ENCODE measurements around the gene CHD1L.
A peak's percentile ranks its signal among the peaks of the same experiment; 100 is the strongest.
"Not testable (repeated sequence)": the region's sequence is repeated elsewhere in the genome, so short reads cannot be mapped to it uniquely, and the experiment has no call there.

CHD1L gene
- total RNA-seq = 2.6 to 4.8 (median 3.5) reads per million in 3 experiments

DNA sequence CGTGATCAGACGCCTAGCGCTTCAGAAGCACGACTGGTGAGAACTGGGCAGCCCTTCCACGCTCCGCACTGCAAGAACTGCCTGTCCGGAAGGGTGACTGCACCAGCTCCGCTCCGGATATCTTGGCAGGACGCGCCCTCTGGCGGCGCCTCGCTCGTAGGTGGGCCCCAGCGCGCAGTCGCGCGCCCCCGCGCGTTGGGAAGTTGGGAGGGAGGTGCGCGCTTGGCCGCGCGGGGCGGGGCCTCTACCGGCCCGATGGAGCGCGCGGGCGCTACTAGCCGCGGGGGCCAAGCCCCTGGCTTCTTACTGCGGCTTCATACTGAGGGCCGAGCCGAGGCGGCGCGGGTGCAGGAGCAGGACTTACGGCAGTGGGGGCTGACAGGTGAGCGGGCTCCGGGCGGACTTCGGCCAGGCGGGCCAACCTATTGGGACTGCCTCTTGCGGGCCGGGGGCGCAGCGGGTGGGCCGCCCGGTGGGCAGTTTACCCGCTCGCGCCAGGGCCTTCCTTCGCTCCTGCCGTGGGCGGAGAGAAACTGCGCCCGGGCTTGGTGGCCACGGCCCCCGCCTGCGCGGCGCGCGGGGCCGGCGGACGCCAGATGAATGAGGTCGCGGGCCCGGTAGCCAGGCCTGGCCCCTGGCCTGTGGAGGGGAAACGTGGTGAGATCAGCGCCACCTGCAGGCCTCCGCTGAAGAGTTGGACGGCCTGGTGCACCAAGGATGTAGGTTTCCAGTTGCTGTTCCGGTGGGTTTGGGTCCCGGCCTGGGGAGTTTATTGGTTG is at the start of gene CHD1L:
CHD1L (plus strand) TSS at position 236 of the 779 bp plus-strand sequence; CDS start at position 256, 20 bp downstream.
- peak; percentile 89 for DNase-seq

DNA sequence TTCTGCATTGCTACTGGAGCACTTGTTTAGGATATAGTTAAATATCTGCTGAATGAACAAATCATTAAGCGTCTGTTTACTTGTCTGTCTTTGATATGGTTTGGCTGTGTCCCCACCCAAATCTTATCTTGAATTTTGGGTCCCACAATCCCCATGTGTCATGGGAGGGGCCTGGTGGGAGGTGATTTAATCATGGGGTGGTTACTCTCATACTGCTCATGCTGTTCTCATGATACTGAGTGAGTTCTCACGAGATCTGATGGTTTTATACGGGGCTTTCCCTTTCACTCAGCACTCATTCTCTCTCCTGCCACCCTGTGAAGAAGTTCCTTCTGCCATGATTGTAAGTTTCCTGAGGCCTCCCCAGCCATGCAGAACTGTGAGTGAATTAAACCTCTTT is 45.2 kb upstream of the CHD1L start:
- not testable (repeated sequence) for DNase-seq

DNA sequence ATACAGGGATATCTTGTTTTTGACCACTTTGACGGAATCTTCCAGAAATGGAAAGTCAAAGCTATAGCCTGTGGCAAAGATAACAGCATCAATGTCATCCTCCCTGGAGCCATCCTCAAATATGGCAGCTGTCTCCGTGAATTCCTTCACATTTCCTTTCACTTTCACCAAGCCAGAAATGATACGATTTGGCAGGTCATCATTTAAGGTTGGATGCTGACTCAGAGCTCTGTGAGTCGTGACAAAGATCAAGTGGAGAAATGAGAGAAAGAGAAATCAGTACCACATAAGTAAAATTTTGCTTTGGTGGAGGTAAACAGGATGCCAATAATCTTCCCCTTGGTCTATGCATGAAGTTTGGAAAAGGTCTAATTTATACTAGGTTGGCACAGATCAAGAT is 41.2 kb upstream of the CHD1L start:
- no peak for DNase-seq

DNA sequence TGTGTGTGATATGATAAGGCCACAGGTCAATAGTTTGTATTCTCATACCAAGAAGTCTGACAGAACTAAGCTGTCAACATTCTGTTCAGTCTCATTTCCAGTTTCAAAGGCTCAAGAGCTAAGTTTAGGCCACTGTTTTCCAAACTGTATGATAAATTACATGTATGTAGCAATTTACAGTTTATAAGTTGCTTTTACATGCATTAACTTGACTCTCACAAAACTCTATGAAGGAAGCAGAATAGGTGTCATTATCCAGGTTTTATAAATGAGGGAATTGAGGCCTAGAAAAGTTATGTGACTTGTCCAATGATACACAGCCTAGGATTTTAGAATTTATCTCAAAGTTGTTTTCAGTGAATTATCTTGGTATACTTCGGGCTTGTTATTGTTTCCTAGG is 40.7 kb upstream of the CHD1L start:
- DNase-seq = no peak

DNA sequence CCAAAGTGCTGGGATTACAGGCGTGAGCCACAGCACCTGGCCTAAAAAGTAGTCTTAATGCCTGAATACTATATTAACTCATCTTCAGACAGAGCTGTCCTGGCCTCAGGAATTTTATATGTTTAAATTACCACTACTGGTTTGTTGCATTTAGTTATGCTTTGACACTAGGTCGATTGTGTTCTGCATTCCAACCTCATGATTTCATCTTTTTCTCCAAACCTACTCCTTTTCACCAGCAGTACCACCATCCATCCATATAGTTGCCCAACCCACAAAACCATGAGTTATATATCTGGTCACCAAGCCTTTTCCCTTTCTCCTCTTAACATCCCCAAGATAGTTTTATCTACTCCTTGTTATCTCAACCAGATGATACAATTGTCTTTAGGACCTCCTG is 39.9 kb upstream of the CHD1L start:
- DNase-seq = no peak

DNA sequence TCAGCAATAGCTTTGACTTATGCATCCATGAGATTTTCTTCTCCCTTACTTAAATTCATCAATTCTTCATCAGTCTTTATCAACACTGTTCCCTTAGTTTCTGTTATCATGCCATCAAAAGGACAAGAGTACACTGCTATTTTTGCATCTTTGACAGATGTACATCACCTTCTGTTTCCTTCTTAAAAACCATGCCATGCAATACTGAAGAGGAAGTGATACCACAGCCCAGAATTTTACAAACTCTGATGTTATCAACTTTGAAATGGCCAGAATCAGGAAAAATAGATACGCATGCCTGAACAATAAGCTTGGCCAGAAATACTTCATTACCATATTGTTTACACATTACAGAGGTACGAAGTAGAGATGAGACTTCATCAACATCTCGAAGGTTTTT is 38.4 kb upstream of the CHD1L start:
- DNase-seq = no peak

DNA sequence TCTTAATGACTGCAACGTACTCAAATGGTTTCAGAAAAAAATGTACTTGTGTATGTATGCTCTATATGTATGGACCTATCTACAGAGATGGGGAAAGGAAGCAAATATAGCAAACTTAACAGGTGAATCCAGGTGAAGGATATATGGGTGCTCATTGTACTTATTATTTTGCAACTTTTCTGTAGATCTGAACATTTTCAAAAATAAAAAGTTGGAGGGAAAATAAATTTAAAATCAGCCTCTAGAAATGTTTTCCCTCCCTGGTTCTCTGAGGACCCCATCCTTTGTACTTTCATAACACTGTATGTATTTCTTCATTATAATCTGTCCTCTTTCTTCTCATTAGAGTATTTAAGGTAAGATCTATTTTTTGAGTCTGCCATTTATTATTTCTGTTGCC is 35.3 kb upstream of the CHD1L start:
- no peak for DNase-seq

DNA sequence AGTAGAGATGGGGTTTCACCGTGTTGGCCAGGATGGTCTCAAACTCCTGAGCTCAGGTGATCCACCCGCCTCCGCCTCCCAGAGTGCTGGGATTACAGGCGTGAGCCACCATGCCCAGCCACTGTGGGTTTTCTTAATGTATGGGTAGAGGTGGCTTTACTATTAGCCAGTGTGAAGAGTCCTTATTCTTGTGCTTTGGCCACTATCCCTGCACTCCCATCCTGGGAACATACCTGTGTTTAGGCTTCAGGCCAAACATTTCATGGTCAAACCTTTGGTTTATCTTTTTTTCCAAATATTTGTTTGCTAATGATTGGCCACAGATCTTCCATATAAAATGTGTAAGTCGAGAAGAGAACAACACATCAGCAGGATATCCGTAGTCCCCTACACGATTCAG is 33.9 kb upstream of the CHD1L start:
- no peak for DNase-seq

DNA sequence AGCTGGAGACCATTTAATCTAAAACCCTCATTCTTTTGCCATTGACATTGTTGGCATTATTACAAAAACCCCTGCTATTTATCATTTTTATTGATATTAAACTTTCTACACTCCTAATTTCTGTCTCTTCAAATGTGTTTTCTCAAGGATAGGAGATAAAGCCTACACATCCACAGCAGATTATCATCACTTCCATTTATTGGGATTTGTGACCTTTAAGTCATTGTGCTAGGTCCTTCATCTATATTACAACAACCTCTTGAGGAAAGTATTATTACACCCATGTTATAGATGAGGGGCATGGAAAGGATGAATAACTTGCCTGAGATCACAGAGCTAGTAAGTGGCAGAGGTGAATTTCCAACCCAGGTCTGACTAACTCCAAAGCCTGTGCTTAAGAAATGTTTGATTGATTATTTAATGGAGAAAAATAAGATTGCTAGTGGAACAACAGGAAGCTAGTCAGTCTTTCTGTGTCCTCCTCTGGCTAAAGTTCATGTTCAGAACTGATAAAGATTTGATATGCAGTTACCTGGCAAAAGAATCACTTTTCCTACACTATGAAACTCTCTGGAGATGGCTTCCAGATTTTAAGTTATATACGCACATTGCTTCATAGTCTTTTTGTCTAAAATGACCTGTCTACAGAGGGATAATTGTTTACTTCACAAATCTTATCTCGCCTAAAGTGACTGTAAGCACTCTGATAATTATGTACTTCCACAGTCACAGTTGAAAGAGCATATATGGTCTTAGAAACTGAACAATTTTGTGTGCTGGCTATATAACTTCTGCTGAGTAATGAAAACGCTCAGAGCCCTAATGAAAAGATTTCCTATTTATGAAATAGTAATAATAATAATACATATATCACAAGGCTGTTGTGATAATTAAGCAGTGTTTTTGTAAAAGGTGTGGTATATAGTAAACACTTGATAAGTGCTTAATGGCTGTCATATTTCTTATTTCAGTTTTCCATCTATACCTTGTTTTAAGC is 32.4 kb upstream of the CHD1L start:
- no peak for DNase-seq

DNA sequence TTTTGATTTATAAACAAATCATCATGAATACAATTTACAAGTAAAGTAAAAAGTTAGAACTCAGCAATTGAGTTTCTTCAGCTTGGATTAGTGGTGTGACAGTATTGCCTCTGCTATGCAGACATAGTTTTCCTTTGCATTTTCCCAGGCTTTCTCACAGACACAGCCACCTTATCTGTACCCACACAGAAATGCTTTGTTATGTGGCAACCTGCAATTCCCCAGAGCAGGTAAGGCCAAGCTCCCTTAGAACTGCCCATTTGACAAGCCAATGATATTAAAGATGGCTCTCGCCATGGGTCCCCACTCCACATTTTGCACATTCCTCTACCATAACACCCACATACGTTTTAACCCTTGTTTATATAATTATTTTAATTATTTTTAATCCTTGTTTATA is 31.5 kb upstream of the CHD1L start:
- DNase-seq = no peak

DNA sequence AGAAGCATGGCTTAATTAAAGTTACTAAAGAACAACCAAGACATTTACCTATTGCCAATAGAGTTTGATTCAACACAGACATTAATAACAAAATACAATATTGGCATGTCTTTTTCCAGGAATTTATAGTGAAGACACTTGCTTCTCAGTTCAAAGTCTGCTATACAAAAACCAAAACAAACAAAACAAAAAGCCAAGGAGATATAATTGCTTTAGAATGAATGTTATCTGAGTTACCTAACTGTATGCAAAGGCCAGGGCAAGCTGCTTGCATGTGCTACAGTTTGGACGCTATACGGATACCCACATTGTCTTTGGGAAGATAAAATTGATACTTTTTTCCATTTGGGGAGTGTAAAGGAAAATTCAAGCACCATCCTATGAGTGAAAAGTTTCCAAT is 30.9 kb upstream of the CHD1L start:
- no peak for DNase-seq

DNA sequence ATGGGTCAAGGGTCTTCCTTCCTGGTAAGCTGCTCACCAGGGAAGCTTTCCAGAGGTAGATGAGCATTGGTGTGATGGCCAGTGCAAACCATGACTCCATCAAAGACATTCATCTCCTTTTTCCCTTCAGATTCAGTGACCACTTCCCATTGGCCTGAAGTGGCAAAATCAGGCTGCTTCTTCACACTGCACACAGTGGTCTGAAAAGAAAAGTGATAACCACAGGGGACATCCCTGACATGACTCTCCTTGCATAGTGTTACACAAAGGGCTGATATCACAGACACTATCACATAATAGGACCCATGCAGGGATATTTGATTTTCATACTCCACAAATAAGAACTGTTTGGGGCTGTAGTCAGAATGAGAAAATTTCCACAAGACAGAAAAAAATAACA is 29.2 kb upstream of the CHD1L start:
- no peak for DNase-seq

DNA sequence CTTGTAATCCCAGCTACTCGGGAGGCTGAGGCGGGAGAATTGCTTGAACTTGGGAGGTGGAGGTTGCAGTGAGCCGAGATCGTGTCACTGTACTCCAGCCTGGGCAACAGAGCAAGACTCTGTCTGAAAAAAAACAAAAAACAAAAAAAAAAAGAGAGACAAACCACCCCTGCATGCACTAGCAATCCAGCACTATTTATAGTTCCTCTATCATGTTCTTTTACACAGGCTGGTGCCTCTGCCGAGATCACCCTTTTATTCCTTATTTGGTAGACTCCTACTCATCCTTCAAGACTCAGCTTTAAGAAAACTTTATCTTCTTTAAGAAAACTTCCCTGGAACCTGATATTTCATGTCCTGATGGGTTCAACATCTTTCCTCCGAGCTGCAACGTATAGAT is 28.2 kb upstream of the CHD1L start:
- DNase-seq = no peak

DNA sequence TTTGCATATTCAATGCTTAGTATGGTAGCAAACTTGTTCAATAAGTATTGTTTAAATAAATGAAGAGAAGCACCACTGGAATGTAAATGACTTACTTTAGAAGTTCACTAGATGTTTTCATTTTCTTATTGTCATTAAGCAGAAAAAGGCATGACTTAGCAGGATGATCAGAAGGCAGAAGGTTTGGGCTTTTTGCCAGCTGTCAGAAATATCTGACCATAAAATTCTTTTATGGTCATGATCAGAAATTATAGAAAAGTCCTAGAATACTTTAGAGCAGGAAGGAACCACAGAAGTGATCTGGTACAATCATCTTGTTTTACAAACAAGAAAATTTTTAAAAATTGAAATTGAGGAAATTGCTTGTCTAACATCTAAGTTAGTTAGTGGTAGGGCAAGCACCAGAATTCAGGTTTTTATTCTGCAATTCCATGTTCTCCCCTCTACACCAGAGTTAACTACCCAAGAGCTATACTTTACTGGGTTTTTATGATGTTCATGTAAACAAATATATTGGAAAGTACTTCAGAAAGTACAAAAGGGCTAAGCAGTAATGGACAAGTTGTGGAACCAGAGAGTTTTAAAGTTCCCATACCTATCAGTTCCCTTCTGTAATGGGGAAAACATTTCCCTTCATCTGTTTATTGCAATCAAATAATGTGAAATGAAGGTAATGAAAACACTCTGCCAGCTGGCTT is 27.5 kb upstream of the CHD1L start:
- no peak for DNase-seq

DNA sequence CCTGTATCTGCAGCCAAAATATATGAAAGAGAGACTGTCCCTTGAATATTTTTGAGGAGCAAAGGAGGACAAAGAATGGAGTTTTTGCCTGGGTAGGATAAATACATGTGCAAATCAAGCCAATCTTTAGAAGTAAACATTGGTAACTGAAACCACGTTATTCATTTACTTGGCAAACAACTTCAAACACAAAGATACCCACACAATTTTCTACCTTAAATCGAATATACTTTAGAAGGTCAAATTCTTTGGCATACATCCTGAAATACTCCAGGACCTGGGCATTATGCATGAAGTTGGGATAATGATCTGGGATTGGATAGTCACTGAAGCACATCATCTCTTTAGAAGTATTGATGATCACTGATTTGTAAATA is 27.0 kb upstream of the CHD1L start:
- no peak for DNase-seq

DNA sequence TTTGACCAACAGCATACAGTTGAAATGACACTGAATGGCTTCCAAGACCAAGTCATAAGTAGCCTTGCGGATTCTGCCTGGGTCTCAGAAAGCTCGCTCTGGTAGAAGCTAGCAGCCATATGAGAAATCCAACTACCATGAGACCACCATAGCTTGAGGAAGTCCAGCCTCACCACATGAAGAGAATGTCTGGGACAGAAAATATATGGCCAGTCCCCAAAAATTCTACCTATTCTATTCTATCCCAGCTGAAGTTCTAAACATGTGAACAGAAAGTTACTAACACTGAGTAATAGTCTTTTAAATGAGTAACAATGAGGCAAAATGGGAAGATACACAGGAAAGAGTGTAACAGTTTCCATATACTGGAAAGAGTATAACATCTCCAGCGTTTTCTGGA is 26.4 kb upstream of the CHD1L start:
- DNase-seq = no peak

DNA sequence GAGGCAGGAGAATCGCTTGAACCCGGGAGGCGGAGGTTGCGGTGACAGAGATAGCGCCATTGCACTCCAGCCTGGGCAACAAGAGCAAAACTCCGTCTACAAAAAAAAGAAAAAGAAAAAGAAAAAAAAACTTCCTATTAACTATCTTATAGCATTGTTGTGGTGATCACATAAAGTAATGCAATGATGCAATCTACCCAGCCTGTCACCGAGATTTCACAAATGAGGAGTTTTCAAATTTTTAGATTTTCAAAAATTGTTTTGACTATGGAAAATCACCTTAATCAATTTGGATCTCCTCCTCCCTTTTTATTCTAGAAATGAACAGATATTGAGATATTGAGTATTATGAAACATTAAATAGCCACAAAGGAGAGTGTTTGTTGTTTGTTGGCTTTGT is 25.3 kb upstream of the CHD1L start:
- DNase-seq = no peak

DNA sequence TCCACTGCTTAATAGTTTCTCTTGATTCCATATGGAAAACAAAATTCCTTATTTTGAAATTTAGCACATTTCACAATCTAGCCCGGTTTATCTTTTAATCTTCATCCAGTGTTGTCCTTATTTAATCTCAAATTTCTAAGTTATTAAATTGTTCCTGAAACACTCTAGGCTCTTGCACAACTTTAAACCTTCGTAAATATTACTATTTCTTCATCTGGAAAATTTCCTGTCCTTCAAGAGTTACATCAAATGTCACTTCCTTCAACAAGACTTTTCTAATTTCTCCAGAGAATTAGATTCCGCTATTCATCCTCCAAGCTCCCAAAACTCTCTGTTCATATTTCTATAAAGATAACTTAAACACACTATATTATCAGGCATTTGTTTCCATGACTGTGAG is 23.9 kb upstream of the CHD1L start:
- DNase-seq = no peak

DNA sequence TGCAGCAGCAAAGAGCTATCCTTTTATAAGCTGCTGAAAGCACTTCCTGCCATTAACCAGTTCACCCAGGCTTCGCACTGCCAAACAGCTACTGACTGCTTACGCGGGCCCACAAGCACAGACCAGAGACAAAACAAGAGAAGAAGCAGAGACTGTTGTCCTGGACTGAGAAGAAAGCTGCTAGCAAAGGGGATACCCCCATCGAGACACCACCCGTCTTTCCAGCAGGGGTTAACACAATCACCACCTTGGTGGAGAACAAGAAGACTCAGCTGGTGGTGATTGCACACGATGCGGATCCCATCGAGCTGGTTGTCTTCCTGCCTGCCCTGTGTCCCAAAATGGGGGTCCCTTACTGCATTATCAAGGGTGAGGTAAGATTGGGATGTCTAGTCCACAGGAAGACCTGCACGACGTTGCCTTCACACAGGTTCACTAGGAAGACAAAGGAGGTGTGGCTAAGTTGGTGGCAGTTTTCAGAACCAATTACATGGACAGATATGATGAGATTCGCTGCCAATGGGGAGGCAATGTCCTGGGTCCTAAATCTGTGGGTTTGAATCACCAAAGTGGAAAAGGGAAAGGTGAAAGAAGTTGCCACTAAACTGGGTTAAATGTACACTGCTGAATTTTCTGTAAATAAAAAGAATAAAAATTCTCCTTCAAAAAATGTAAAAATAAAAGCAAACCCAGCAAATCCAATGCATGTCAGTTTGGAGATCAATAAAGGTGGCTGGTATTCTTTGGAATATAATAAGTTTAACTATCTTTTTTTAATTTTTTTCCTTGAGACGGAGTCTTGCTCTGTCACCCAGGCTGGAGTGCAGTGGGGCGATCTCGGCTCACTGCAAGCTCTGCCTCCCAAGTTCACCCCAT is 18.5 kb upstream of the CHD1L start:
- no peak for DNase-seq

DNA sequence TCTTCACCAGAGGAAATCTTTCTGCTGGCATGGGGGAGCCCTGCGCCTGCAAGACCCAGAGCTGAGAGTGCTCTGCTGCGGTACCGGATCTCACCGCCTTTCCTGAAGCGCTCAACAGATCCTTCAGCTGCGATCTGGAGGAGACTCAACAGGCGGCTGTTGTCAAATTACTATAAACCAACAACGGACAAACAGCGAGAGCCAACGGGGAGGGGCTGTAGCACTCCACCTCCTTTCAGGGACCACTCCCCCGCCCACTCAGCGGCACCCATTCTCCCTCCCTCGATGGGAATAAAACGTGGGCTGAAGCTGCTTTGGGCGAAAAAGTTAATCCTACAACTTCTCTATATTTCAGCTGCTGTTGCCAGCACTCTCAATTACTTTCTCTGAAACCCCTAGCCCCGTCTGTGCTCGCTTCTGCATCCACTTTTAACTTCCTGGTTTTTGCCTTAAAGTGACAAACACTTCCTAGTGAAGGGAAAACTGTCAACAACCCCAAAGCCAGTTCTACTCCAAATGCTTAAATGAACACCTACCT is 17.2 kb upstream of the CHD1L start, which contains the start of gene FMO5:
FMO5 (minus strand) TSS at position 147 of the 538 bp plus-strand sequence. CDS start 310 bp downstream, outside the sequence.
- peak; percentile 38 for DNase-seq

DNA sequence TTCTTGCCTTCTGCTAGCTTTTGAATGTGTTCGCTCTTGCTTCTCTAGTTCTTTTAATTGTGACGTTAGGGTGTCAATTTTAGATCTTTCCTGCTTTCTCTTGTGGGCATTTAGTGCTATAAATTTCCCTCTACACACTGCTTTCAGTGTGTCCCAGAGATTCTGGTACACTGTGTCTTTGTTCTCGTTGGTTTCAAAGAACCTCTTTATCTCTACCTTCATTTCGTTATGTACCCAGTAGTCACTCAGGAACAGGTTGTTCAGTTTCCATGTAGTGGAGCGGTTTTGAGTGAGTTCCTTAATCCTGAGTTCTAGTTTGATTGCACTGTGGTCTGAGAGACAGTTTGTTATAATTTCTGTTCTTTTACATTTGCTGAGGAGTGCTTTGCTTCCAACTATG is 11.5 kb upstream of the CHD1L start:
- DNase-seq = not testable (repeated sequence)

DNA sequence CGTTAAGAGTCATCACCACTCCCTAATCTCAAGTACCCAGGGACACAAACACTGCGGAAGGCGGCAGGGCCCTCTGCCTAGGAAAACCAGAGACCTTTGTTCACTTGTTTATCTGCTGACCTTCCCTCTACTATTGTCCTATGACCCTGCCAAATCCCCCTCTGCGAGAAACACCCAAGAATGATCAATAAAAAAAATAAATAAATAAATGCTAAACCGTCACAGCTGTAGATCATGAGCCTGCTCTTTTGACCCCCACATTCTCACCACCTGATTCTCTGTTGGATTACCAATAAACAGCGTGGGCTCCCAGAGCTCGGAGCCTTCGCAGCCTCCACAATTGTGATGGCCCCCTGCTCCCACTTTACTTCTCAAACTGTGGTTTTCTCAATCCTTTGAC is 8.6 kb upstream of the CHD1L start:
- DNase-seq = not testable (repeated sequence)

All from central memory CD4-positive, alpha-beta T cell (primary cell).